PC-3 (cell line): Measurements from ENCODE around the gene RERE. TPM values are rescaled to one million over a fixed set of nuclear protein-coding genes. Genes with fewer than 3 reads are reported as not detected.

Experiments
- ATAC-seq: fragments of 200-7000 bp; cut with Tn5 transposase; 2 replicates; pipeline ENCODE4 v1.9.1; 2020; ENCODE audit warnings: mild to moderate bottlenecking, moderate library complexity
- BruUV-seq: library from RNA; stranded (reverse); fragments of 400-500 nt; replicated peaks from 2 replicates; lab custom pipeline; 2021; lab: Mats Ljungman, UMichigan
- CTCF ChIA-PET: fragments of 300-600 bp; sonication (Branson Sonifier 250); formaldehyde crosslinking; loops from one replicate; lab custom pipeline; 2022; ENCODE audit warnings: antibody characterized with exemption; lab: Charles Lee
- POLR2A ChIA-PET: fragments of 300-600 bp; sonication (Branson Sonifier 250); formaldehyde crosslinking; loops from one replicate; lab custom pipeline; 2022; ENCODE audit warnings: antibody characterized with exemption; ENCODE audit not compliant: unreplicated experiment; lab: Charles Lee
- DNase-seq: peaks from one replicate; pipeline ENCODE4 v3.0.0-alpha.2; 2015
- H2AFZ ChIP-seq: fragments of 300-600 bp; sonication (generic); 2 replicates; pipeline ENCODE4 v1.6.0; 2016; ENCODE audit warnings: antibody characterized with exemption, low read length
- H3F3A ChIP-seq: fragments of 300-600 bp; sonication (generic); one replicate; pipeline ENCODE4 v1.6.0; 2017; ENCODE audit warnings: antibody characterized with exemption, low read length, control low read depth, mild to moderate bottlenecking; ENCODE audit not compliant: unreplicated experiment
- H3K27ac ChIP-seq: fragments of 300-600 bp; sonication (generic); 2 replicates; pipeline ENCODE4 v1.5.1; 2016; ENCODE audit warnings: mild to moderate bottlenecking, low read length
- H3K27me3 ChIP-seq: fragments of 300-600 bp; sonication (generic); 2 replicates; pipeline ENCODE4 v1.6.1; 2016; ENCODE audit warnings: low read length, mixed read lengths
- H3K36me3 ChIP-seq: fragments of 300-600 bp; sonication (generic); 2 replicates; pipeline ENCODE4 v1.6.1; 2016; ENCODE audit warnings: low read depth, mixed run types, low read length, mixed read lengths
- H3K4me1 ChIP-seq: fragments of 300-600 bp; sonication (generic); 2 replicates; pipeline ENCODE4 v1.5.1; 2016; ENCODE audit warnings: low read length; ENCODE audit not compliant: insufficient read depth
- H3K4me2 ChIP-seq: fragments of 300-600 bp; sonication (generic); 2 replicates; pipeline ENCODE4 v1.6.0; 2016; ENCODE audit warnings: low read length
- H3K4me3 ChIP-seq: fragments of 300-600 bp; sonication (generic); 2 replicates; pipeline ENCODE4 v1.5.1; 2016; ENCODE audit warnings: mild to moderate bottlenecking, low read length, mixed read lengths
- H3K79me2 ChIP-seq: fragments of 300-600 bp; sonication (generic); 2 replicates; pipeline ENCODE4 v1.6.1; 2017; ENCODE audit warnings: low read length, mixed read lengths
- H3K9ac ChIP-seq: fragments of 300-600 bp; sonication (generic); 2 replicates; pipeline ENCODE4 v1.6.0; 2016; ENCODE audit warnings: mild to moderate bottlenecking, low read length
- H3K9me2 ChIP-seq: fragments of 300-600 bp; sonication (generic); replicated peaks from 2 replicates; pipeline ENCODE4 v1.6.1; 2016; ENCODE audit warnings: mixed run types, low read length, mixed read lengths
- H3K9me3 ChIP-seq: fragments of 300-600 bp; sonication (generic); 2 replicates; pipeline ENCODE4 v1.6.1; 2016; ENCODE audit warnings: low read length, mixed read lengths
- H4K20me1 ChIP-seq: fragments of 300-600 bp; sonication (generic); 2 replicates; pipeline ENCODE4 v1.6.1; 2016; ENCODE audit warnings: low read length, mixed read lengths
- CTCF ChIP-seq: fragments of 300-600 bp; sonication (generic); conservative IDR thresholded peaks from 2 replicates; pipeline ENCODE4 v1.5.1; 2017; ENCODE audit warnings: antibody characterized with exemption, low read depth, mild to moderate bottlenecking, low read length
- EZH2 ChIP-seq: fragments of 300-600 bp; sonication (generic); IDR thresholded peaks from one replicate; pipeline ENCODE4 v1.6.1; 2017; ENCODE audit warnings: antibody characterized with exemption, mild to moderate bottlenecking, low read length; ENCODE audit not compliant: unreplicated experiment
- EZH2phosphoT487 ChIP-seq: fragments of 300-600 bp; sonication (generic); IDR thresholded peaks from 2 replicates; pipeline ENCODE4 v1.6.1; 2018; ENCODE audit warnings: mild to moderate bottlenecking, antibody characterized with exemption, low read length, borderline replicate concordance
- intact Hi-C: fragments of 100-400 bp; cut with micrococcal nuclease; formaldehyde crosslinking; loops from 2 replicates; pipeline ENCODE4 v1.9.0; 2023
- total RNA-seq: library from RNA; depleted of rRNA; stranded (reverse); fragments of >200 nt; gene quantifications from 2 replicates; pipeline ENCODE4 v1.2.3, GENCODE V29; 2014

RERE gene
- total RNA-seq, 1 experiment from 2014 or later, result 24.2 TPM

GRCh38 chr1:8434101-8434500 lies 383.3 kb downstream of the RERE start:
- ATAC-seq (no peak), DNase-seq (no peak)
- POLR2A ChIA-PET, result no interaction called here
- Histone ChIP-seq H3K27me3 (no peaks in the 10 kb centered on the region), H3K27ac (no peak overlapping the region), H3F3A (no peaks in the 10 kb centered on the region), H3K36me3 (no peaks in the 10 kb centered on the region), H3K9me3 (no peaks in the 10 kb centered on the region), H3K9ac (no peak overlapping the region), H4K20me1 (no peaks in the 10 kb centered on the region), H2AFZ (no peak overlapping the region), H3K9me2 (no peaks in the 10 kb centered on the region), H3K4me1 (peaks cover 9% of the 10 kb centered on the region; the same call in 1 of the 2 replicates), H3K4me3 (no peak overlapping the region), H3K79me2 (no peaks in the 10 kb centered on the region), H3K4me2 (no peak overlapping the region)
- no peak for TF ChIP-seq CTCF
- no peak for TF ChIP-seq EZH2
- TF ChIP-seq EZH2phosphoT487, result no peak
- intact Hi-C loops, result no loop called here
- BruUV-seq, result no TSS peak
- CTCF ChIA-PET, result no interaction called here

GRCh38 chr1:8431784-8432183 lies 385.7 kb downstream of the RERE start:
- no peak for TF ChIP-seq CTCF
- no peak for TF ChIP-seq EZH2phosphoT487
- no peak for TF ChIP-seq EZH2
- DNase-seq, result no peak
- Histone ChIP-seq H2AFZ (no peak overlapping the region), H3K36me3 (no peaks in the 10 kb centered on the region), H3K4me1 (peaks cover 9% of the 10 kb centered on the region; the same call in 1 of the 2 replicates), H3K9me3 (no peaks in the 10 kb centered on the region), H3K27ac (no peak overlapping the region), H4K20me1 (no peaks in the 10 kb centered on the region), H3K9ac (no peak overlapping the region), H3K9me2 (no peaks in the 10 kb centered on the region), H3K27me3 (no peaks in the 10 kb centered on the region), H3F3A (no peaks in the 10 kb centered on the region), H3K4me2 (no peak overlapping the region), H3K4me3 (no peak overlapping the region), H3K79me2 (no peaks in the 10 kb centered on the region)
- ChIA-PET POLR2A (interaction anchor here (0.6 kb wide), 1 partner anchor 30 kb away, joined by 4 read pairs; no protein-coding TSS in a partner anchor), CTCF (no interaction called here)
- BruUV-seq, result no TSS peak
- ATAC-seq, result no peak
- intact Hi-C loops, result no loop called here

- ChIA-PET POLR2A (no interaction called here), CTCF (no interaction called here)
- no TSS peak for BruUV-seq
- no peaks in the 10 kb centered on the region for H4K20me1 ChIP-seq
- no peaks in the 10 kb centered on the region for H3K9me3 ChIP-seq
- no peak overlapping the region for H3K4me3 ChIP-seq
- no peak overlapping the region for H2AFZ ChIP-seq
- H3K36me3 ChIP-seq, result no peaks in the 10 kb centered on the region
- no peaks in the 10 kb centered on the region for H3F3A ChIP-seq
- no peak for TF ChIP-seq EZH2
- TF ChIP-seq CTCF, result no peak; the same call in 1 of the 2 replicates
- no peak for TF ChIP-seq EZH2phosphoT487
- no peak overlapping the region for H3K4me2 ChIP-seq
- H3K27ac ChIP-seq, result no peak overlapping the region
- DNase-seq (no peak), ATAC-seq (no peak)
- peaks cover 9% of the 10 kb centered on the region; the same call in 1 of the 2 replicates for H3K4me1 ChIP-seq
- H3K9ac ChIP-seq, result no peak overlapping the region
- H3K79me2 ChIP-seq, result no peaks in the 10 kb centered on the region
- H3K27me3 ChIP-seq, result no peaks in the 10 kb centered on the region
- intact Hi-C loops, result no loop called here
- H3K9me2 ChIP-seq, result no peaks in the 10 kb centered on the region
These were observed 386.4 kb downstream of the RERE start for GRCh38 chr1:8431019-8431418.
